Measurements from ENCODE around the gene RFT1.

GRCh38 chr3:53045518-53046170, 84.6 kb downstream of the RFT1 start, which contains the start of gene SFMBT1:
- TF ChIP-seq GATA3 (IDR thresholded peaks at IDR 0.05; ENCODE audit: low read depth, low read length) (no peak), GATA2 (IDR thresholded peaks at IDR 0.05; ENCODE audit: low read depth, low read length) (no peak)

Data from SH-SY5Y (cell line).